Ishikawa (cell line): Measurements from ENCODE around the gene DAZAP1.

ENCODE experiments used
- CEBPB ChIP-seq: IDR thresholded peaks from 2 replicates; pipeline ENCODE4 v1.6.1; 2012
- CREB1 ChIP-seq: IDR thresholded peaks from 2 replicates; pipeline ENCODE4 v1.6.1; 2012; ENCODE audit warnings: low read depth
- EGR1 ChIP-seq: IDR thresholded peaks from 2 replicates; pipeline ENCODE4 v1.6.1; 2012
- EP300 ChIP-seq: IDR thresholded peaks from 2 replicates; pipeline ENCODE4 v1.6.1; 2012; ENCODE audit warnings: borderline replicate concordance
- FOXM1 ChIP-seq: IDR thresholded peaks from 2 replicates; pipeline ENCODE4 v1.6.1; 2012; ENCODE audit warnings: low read depth, borderline replicate concordance
- NFIC ChIP-seq: IDR thresholded peaks from 2 replicates; pipeline ENCODE4 v1.6.1; 2012
- RAD21 ChIP-seq: IDR thresholded peaks from 2 replicates; pipeline ENCODE4 v1.6.1; 2012; ENCODE audit warnings: low read depth
- TAF1 ChIP-seq: IDR thresholded peaks from 2 replicates; pipeline ENCODE4 v1.6.1; 2012; ENCODE audit warnings: low read depth, mild to moderate bottlenecking
- TCF12 ChIP-seq: IDR thresholded peaks from 2 replicates; pipeline ENCODE4 v1.6.1; 2012; ENCODE audit warnings: low read depth
- TEAD4 ChIP-seq: IDR thresholded peaks from 2 replicates; pipeline ENCODE4 v1.6.1; 2012
- YY1 ChIP-seq: IDR thresholded peaks from 2 replicates; pipeline ENCODE4 v1.6.1; 2012; ENCODE audit warnings: low read depth
- ZBTB7A ChIP-seq: IDR thresholded peaks from 2 replicates; pipeline ENCODE4 v1.6.1; 2012; ENCODE audit warnings: low read depth
- TF ChIP-seq, protein P1 (sequence below): IDR thresholded peaks from 2 replicates; pipeline ENCODE4 v1.6.1; 2012
- TF ChIP-seq, protein P2 (sequence below): IDR thresholded peaks from 2 replicates; pipeline ENCODE4 v1.6.1; 2012; ENCODE audit warnings: low read depth, mild to moderate bottlenecking
- TF ChIP-seq, protein P3 (sequence below): IDR thresholded peaks from 2 replicates; pipeline ENCODE4 v1.6.1; 2012

The DAZAP1 gene

DNA sequence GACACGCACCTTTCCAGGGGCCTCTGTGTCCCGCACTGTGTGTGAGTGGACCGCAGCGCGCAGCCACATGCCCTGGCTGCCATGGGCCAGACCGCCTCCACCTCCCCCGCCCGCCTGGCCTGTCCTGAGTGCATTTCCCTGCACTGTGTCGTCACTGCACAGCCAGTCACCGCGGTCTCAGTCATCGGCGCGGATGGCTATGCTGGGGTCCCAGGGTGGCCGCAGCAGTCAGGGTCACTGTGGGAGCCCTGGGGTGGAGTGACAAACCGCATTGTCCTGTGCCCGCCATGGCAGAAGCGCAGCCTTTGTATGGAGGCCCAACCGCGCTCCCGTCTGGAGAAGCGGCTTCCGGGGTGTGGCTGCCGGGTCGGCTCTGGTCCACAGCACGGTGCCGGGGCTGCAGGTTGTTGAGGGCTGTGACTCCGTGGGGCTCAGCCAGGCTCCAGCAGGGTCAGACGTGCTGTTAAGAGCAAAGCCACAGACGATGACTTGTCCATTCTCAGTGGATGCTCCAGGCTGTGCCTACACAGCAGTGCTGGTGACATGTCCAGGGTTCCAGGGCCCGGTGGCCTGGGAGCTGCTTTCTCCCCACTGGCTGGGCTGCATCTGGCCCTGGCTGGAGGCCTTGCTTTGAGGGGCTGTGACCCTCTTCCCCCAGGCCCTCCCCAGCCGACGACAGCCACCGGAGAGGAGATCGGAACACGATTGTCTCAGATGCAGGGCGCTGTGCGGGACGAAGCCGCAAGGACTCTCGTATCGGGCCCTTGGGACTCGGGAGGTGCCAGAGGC lies 30.0 kb upstream of the DAZAP1 start:
- TF ChIP-seq, protein P1, sequence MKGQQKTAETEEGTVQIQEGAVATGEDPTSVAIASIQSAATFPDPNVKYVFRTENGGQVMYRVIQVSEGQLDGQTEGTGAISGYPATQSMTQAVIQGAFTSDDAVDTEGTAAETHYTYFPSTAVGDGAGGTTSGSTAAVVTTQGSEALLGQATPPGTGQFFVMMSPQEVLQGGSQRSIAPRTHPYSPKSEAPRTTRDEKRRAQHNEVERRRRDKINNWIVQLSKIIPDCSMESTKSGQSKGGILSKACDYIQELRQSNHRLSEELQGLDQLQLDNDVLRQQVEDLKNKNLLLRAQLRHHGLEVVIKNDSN = no peak
- TF ChIP-seq TAF1 (no peak), TCF12 (no peak), EGR1 (no peak), ZBTB7A (no peak), EP300 (no peak), TEAD4 (no peak), NFIC (no peak), CEBPB (no peak), YY1 (no peak), CREB1 (no peak), FOXM1 (no peak), RAD21 (no peak)
- TF ChIP-seq, protein P2, sequence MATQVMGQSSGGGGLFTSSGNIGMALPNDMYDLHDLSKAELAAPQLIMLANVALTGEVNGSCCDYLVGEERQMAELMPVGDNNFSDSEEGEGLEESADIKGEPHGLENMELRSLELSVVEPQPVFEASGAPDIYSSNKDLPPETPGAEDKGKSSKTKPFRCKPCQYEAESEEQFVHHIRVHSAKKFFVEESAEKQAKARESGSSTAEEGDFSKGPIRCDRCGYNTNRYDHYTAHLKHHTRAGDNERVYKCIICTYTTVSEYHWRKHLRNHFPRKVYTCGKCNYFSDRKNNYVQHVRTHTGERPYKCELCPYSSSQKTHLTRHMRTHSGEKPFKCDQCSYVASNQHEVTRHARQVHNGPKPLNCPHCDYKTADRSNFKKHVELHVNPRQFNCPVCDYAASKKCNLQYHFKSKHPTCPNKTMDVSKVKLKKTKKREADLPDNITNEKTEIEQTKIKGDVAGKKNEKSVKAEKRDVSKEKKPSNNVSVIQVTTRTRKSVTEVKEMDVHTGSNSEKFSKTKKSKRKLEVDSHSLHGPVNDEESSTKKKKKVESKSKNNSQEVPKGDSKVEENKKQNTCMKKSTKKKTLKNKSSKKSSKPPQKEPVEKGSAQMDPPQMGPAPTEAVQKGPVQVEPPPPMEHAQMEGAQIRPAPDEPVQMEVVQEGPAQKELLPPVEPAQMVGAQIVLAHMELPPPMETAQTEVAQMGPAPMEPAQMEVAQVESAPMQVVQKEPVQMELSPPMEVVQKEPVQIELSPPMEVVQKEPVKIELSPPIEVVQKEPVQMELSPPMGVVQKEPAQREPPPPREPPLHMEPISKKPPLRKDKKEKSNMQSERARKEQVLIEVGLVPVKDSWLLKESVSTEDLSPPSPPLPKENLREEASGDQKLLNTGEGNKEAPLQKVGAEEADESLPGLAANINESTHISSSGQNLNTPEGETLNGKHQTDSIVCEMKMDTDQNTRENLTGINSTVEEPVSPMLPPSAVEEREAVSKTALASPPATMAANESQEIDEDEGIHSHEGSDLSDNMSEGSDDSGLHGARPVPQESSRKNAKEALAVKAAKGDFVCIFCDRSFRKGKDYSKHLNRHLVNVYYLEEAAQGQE = no peak
- TF ChIP-seq, protein P3, sequence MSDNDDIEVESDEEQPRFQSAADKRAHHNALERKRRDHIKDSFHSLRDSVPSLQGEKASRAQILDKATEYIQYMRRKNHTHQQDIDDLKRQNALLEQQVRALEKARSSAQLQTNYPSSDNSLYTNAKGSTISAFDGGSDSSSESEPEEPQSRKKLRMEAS = no peak

DNA sequence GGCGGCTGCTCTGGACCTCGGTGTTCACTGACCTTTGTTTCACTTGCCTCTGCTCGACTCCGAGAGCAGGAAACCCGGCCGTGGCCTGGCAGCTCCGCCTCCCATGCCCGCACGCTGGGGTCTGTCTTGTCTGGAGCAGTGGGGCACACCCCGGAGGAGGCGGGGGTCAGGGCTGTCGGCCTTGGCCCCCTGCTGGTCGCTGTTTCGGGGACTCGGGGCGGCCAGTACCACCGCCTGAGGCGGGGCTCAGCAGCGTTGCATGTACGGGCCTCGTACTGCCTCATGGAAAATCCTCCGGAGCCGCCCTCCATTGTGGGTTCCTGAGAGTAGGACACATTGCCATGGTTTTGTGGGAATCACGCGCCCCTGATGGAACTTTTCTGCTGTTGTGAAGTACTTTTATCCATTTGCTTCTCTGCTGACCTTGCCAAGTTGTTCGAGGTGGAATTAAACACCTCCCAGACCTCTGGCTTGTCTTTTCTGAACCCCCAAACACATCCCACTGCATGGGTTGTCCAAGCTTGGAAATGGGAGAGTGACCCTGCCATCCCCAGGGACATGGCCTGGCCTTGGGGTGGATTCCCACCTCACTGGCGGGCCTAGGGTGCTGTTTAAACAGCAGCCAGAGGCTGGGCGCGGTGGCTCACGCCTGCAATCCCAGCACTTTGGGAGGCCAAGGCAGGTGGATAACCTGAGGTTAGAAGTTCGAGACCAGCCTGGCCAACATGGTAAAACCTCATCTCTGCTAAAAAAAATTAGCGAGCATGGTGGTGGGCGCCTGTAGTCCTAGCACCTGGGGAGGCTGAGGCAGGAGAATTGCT lies 29.2 kb upstream of the DAZAP1 start:
- TF ChIP-seq CREB1 = no peak
- no peak for TF ChIP-seq TCF12
- TF ChIP-seq CEBPB = no peak
- no peak for TF ChIP-seq ZBTB7A
- TF ChIP-seq, protein P1 = no peak
- no peak for TF ChIP-seq RAD21

DNA sequence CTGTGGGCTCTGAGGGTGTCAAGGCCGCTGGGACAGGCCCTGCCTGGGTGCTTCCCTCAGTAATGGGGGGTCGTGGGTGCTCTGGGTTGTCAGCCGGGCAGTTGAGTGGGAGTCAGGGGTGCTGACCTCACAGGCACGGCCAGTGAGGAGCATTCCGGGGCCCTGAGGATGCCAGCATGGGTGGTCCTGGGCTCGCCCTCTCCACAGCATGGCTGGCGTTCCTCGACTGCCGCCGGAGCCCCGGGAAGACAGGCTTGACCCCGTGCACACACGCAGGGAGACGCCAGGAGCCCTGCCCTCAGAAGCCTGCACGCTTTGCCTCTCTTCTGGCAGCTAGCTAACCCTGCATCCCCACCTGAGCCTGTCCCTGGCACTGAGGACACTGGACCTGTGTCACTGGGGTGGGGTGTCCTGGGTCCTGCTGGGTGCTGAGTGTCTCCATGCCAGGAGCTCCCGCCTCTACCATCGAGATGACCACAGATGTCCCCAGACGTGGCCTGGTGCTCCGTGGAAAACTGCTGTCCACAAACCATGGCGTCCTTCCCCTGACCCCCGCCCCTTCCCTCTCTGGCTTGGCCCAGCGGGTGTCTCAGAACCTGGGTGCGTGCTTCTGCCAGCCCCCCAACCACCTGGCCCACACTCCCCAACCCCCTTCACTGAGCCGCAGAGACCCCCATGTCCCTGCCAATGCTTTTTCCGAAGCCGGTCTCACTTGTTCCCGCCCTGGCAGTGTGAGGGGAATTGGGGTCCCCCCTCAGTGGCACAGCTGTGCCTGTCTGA lies 28.1 kb upstream of the DAZAP1 start:
- no peak for TF ChIP-seq CREB1
- no peak for TF ChIP-seq EGR1
- TF ChIP-seq EP300 = no peak
- no peak for TF ChIP-seq TAF1
- TF ChIP-seq ZBTB7A = no peak
- no peak for TF ChIP-seq CEBPB
- TF ChIP-seq TEAD4 = no peak
- TF ChIP-seq TCF12 = no peak
- TF ChIP-seq NFIC = no peak
- TF ChIP-seq FOXM1 = no peak
- TF ChIP-seq, protein P1 = no peak
- TF ChIP-seq YY1 = no peak

DNA sequence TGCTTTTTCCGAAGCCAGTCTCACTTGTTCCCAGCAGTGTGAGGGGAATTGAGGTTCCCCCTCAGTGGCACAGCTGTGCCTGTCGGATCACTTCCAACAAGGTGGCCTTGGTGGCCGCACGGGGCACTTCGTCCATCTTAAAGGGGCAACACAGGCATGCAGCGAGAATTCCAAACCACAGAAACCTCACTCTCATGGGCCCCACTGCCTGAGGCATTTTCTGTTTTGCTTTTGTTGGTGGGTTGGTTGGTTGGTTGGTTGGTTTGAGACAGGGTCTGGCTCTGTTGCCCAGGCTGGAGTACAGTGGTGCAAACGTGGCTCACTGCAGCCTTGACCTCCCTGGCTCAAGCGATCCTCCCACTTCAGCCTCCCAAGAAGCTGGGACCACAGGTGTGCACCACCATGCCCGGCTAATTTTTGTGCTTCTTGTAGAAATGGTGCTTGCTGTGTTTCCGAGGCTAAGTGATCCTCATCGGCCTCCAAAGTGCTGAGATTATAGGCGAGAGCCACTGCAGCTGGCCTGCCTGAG lies 27.4 kb upstream of the DAZAP1 start:
- TF ChIP-seq NFIC (no peak), CREB1 (no peak), YY1 (no peak), TEAD4 (no peak), EGR1 (no peak)
- TF ChIP-seq, protein P3 = no peak
- TF ChIP-seq, protein P1 = no peak

DNA sequence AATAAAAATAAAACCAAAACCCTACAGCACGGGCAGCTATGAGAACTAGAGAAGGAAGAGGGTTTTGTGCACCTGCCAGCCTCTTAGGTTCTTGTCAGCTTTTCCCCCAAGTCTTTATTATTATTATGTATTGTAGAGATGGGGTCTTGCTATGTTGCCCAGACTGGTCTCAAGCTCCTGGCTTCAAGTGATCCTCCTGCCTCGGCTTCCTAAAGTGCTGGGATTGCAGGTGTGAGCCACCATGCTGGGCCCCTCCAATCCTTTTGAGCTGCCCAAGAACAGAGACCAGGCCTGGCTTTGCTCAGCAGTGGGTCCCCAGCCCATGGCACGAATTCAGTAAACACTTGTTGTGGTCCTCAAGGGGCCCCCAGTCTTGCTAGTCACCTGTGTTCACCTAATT lies 25.1 kb upstream of the DAZAP1 start:
- TF ChIP-seq TCF12 = no peak
- no peak for TF ChIP-seq EGR1
- TF ChIP-seq, protein P2 = no peak
- no peak for TF ChIP-seq EP300
- TF ChIP-seq, protein P1 = no peak
- no peak for TF ChIP-seq TAF1
- TF ChIP-seq, protein P3 = no peak
- TF ChIP-seq RAD21 = no peak
- no peak for TF ChIP-seq ZBTB7A
- no peak for TF ChIP-seq CREB1
- TF ChIP-seq NFIC = no peak
- no peak for TF ChIP-seq FOXM1
- no peak for TF ChIP-seq TEAD4
- no peak for TF ChIP-seq YY1
- TF ChIP-seq CEBPB = no peak
